Activated CD8-positive, alpha-beta T cell treated with anti-CD3 and anti-CD28 coated beads for 36 hours (primary cell): ENCODE results near the gene DLG1. TPM values are rescaled to one million over a fixed set of nuclear protein-coding genes. Genes with fewer than 3 reads are reported as not detected.

Source experiments
- ATAC-seq: fragments of 200-7000 bp; cut with Tn5 transposase; one replicate; pipeline ENCODE4 v1.10.0; 2021; ENCODE audit warnings: mild to moderate bottlenecking, moderate library complexity
- CTCF ChIA-PET: fragments of 350-600 bp; sonication (Branson Sonifier 250); formaldehyde crosslinking; loops from one replicate; lab custom pipeline; 2021; ENCODE audit warnings: antibody characterized with exemption; lab: Charles Lee
- POLR2A ChIA-PET: fragments of 350-600 bp; sonication (Branson Sonifier 250); formaldehyde crosslinking; loops from one replicate; lab custom pipeline; 2021; ENCODE audit warnings: antibody characterized with exemption; lab: Charles Lee
- DNase-seq: peaks from one replicate; pipeline ENCODE4 v3.0.0-alpha.2; 2020
- H3K27ac Mint-ChIP-seq: one replicate; pipeline ENCODE4 v1.8.0; 2021; ENCODE audit warnings: mild to moderate bottlenecking, mixed read lengths
- H3K27me3 Mint-ChIP-seq: one replicate; pipeline ENCODE4 v1.8.0; 2021; ENCODE audit warnings: mixed read lengths
- H3K36me3 Mint-ChIP-seq: one replicate; pipeline ENCODE4 v1.8.0; 2021; ENCODE audit warnings: low read depth, mixed read lengths
- H3K4me1 Mint-ChIP-seq: one replicate; pipeline ENCODE4 v1.8.0; 2021; ENCODE audit warnings: low read depth, mixed read lengths
- H3K4me3 Mint-ChIP-seq: one replicate; pipeline ENCODE4 v1.8.0; 2021; ENCODE audit warnings: mild to moderate bottlenecking, moderate library complexity, mixed read lengths
- H3K9me3 Mint-ChIP-seq: one replicate; pipeline ENCODE4 v1.8.0; 2021; ENCODE audit warnings: mixed read lengths
- CTCF ChIP-seq: fragments of 200-600 bp; IDR thresholded peaks from one replicate; pipeline ENCODE4 v1.8.0; 2022; ENCODE audit warnings: antibody characterized with exemption, mild to moderate bottlenecking
- intact Hi-C: fragments of 100-400 bp; cut with micrococcal nuclease; formaldehyde crosslinking; loops from one replicate; pipeline ENCODE4 v1.10.0; 2022
- total RNA-seq, 2 experiments: library from RNA; stranded (reverse); gene quantifications; one replicate each; pipeline ENCODE4 v1.2.3, GENCODE V29; 2021

Gene DLG1
- total RNA-seq, 2 experiments from 2014 or later, result 57.6 to 62.2 TPM

GRCh38 chr3:197144188-197144587 is 154.2 kb downstream of the DLG1 start:
- DNase-seq (no peak), ATAC-seq (no peak)
- ChIA-PET POLR2A (no interaction called here), CTCF (interaction anchor here (1.0 to 1.4 kb wide), 2 partner anchors 33 to 44 kb away, joined by 3 read pairs; no protein-coding TSS in a partner anchor)
- H3K36me3 Mint-ChIP-seq, result peaks cover 18% of the 10 kb centered on the region
- H3K4me3 Mint-ChIP-seq, result no peak overlapping the region
- no peak for TF ChIP-seq CTCF
- no peaks in the 10 kb centered on the region for H3K27me3 Mint-ChIP-seq
- H3K27ac Mint-ChIP-seq, result no peak overlapping the region
- intact Hi-C loops, result no loop called here
- no peaks in the 10 kb centered on the region for H3K9me3 Mint-ChIP-seq
- H3K4me1 Mint-ChIP-seq, result peaks cover 13% of the 10 kb centered on the region

- no peak overlapping the region for H3K4me3 Mint-ChIP-seq
- CTCF ChIA-PET, result no interaction called here
- no peak for TF ChIP-seq CTCF
- POLR2A ChIA-PET, result no interaction called here
- H3K9me3 Mint-ChIP-seq, result peaks cover 12% of the 10 kb centered on the region
- ATAC-seq (no peak), DNase-seq (no peak)
- H3K27ac Mint-ChIP-seq, result no peak overlapping the region
- intact Hi-C loops, result no loop called here
- peaks cover 43% of the 10 kb centered on the region for H3K36me3 Mint-ChIP-seq
- H3K27me3 Mint-ChIP-seq, result no peaks in the 10 kb centered on the region
- peaks cover 7% of the 10 kb centered on the region for H3K4me1 Mint-ChIP-seq
Observed at GRCh38 chr3:197139586-197139985, 158.8 kb downstream of the DLG1 start.

- peaks cover 7% of the 10 kb centered on the region for H3K4me1 Mint-ChIP-seq
- ChIA-PET CTCF (interaction anchor here (1.0 kb wide), 1 partner anchor 14 kb away, joined by 3 read pairs; no protein-coding TSS in a partner anchor), POLR2A (no interaction called here)
- peaks cover 56% of the 10 kb centered on the region for H3K36me3 Mint-ChIP-seq
- no peak for TF ChIP-seq CTCF
- intact Hi-C loops, result no loop called here
- H3K27ac Mint-ChIP-seq, result no peak overlapping the region
- no peaks in the 10 kb centered on the region for H3K27me3 Mint-ChIP-seq
- H3K4me3 Mint-ChIP-seq, result no peak overlapping the region
- peaks cover 12% of the 10 kb centered on the region for H3K9me3 Mint-ChIP-seq
- ATAC-seq, result no peak
- DNase-seq, result no peak
Observed at GRCh38 chr3:197137751-197138150, 160.7 kb downstream of the DLG1 start.

- Mint-ChIP-seq H3K9me3 (peaks cover 12% of the 10 kb centered on the region), H3K4me1 (peaks cover 7% of the 10 kb centered on the region), H3K27me3 (no peaks in the 10 kb centered on the region), H3K4me3 (no peak overlapping the region), H3K27ac (no peak overlapping the region), H3K36me3 (peaks cover 57% of the 10 kb centered on the region)
- ChIA-PET CTCF (no interaction called here), POLR2A (no interaction called here)
- DNase-seq (no peak), ATAC-seq (no peak)
- intact Hi-C loops, result no loop called here
- TF ChIP-seq CTCF, result no peak
Observed at GRCh38 chr3:197136744-197137143, 161.7 kb downstream of the DLG1 start.

GRCh38 chr3:197135212-197135611 is 163.2 kb downstream of the DLG1 start:
- ATAC-seq (no peak), DNase-seq (peak; percentile 19)
- H3K4me3 Mint-ChIP-seq, result no peak overlapping the region
- ChIA-PET POLR2A (no interaction called here), CTCF (no interaction called here)
- no peak overlapping the region for H3K27ac Mint-ChIP-seq
- TF ChIP-seq CTCF, result no peak
- H3K9me3 Mint-ChIP-seq, result peaks cover 12% of the 10 kb centered on the region
- peaks cover 55% of the 10 kb centered on the region for H3K36me3 Mint-ChIP-seq
- peaks cover 7% of the 10 kb centered on the region for H3K4me1 Mint-ChIP-seq
- intact Hi-C loops, result no loop called here
- H3K27me3 Mint-ChIP-seq, result no peaks in the 10 kb centered on the region
